Neural cell (in vitro differentiated cells): ENCODE measurements around the gene SLC13A3. TPM values are rescaled to one million over a fixed set of nuclear protein-coding genes. Genes with fewer than 3 reads are reported as not detected.

Experiments used
- H2AFZ ChIP-seq: fragments of 200-600, 300-800 bp; sonication (generic), shearing (Covaris generic); 2 replicates; pipeline ENCODE4 v1.6.0; 2014; ENCODE audit warnings: low read depth, mild to moderate bottlenecking, antibody characterized with exemption, low read length, moderate library complexity
- H3F3A ChIP-seq: fragments of 200-600 bp; shearing (Covaris generic); 2 replicates; pipeline ENCODE4 v1.6.1; 2016; ENCODE audit warnings: mild to moderate bottlenecking, moderate library complexity, mixed read lengths, antibody characterized with exemption, low read length; ENCODE audit not compliant: insufficient read depth, poor library complexity, severe bottlenecking
- H3K27ac ChIP-seq: fragments of 200-600, 300-800 bp; sonication (generic), shearing (Covaris generic); 2 replicates; pipeline ENCODE4 v1.5.1; 2014; ENCODE audit warnings: mild to moderate bottlenecking, low read length, moderate library complexity
- H3K27me3 ChIP-seq: fragments of 300-800, 200-600 bp; sonication (generic), shearing (Covaris generic); 2 replicates; pipeline ENCODE4 v1.6.0; 2014; ENCODE audit warnings: mild to moderate bottlenecking, low read depth, low read length, moderate library complexity; ENCODE audit not compliant: insufficient read depth
- H3K36me3 ChIP-seq: fragments of 300-800, 200-600 bp; sonication (generic), shearing (Covaris generic); 2 replicates; pipeline ENCODE4 v1.5.1; 2014; ENCODE audit warnings: mild to moderate bottlenecking, antibody characterized with exemption, low read length, moderate library complexity; ENCODE audit not compliant: insufficient read depth
- H3K4me2 ChIP-seq: fragments of 300-800, 200-600 bp; sonication (generic), shearing (Covaris generic); 2 replicates; pipeline ENCODE4 v1.6.0; 2014; ENCODE audit warnings: mild to moderate bottlenecking, low read length
- H3K4me3 ChIP-seq: fragments of 300-800, 200-600 bp; sonication (generic), shearing (Covaris generic); 2 replicates; pipeline ENCODE4 v1.5.1; 2014; ENCODE audit warnings: mild to moderate bottlenecking, low read length, moderate library complexity
- H3K79me2 ChIP-seq: fragments of 200-600 bp; shearing (Covaris generic); replicated peaks from 2 replicates; pipeline ENCODE4 v1.6.0; 2014; ENCODE audit warnings: mild to moderate bottlenecking, low read length, moderate library complexity; ENCODE audit not compliant: insufficient read depth
- H3K9ac ChIP-seq: fragments of 300-800, 200-600 bp; sonication (generic), shearing (Covaris generic); 2 replicates; pipeline ENCODE4 v1.6.1; 2016; ENCODE audit warnings: mild to moderate bottlenecking, low read length, mixed read lengths
- H3K9me2 ChIP-seq: fragments of 200-600 bp; shearing (Covaris generic); 2 replicates; pipeline ENCODE4 v1.6.1; 2016; ENCODE audit warnings: mild to moderate bottlenecking, low read length, mixed read lengths; ENCODE audit not compliant: insufficient read depth
- H3K9me3 ChIP-seq: fragments of 200-600, 300-800 bp; sonication (generic), shearing (Covaris generic); 2 replicates; pipeline ENCODE4 v1.6.1; 2016; ENCODE audit warnings: mild to moderate bottlenecking, mixed run types, low read length, moderate library complexity, mixed read lengths
- H4K20me1 ChIP-seq: fragments of 200-600 bp; shearing (Covaris generic); 2 replicates; pipeline ENCODE4 v1.6.1; 2016; ENCODE audit warnings: mild to moderate bottlenecking, mixed run types; ENCODE audit not compliant: insufficient read depth
- CTCF ChIP-seq: fragments of 450-650 bp; IDR thresholded peaks from 2 replicates; pipeline ENCODE4 v1.5.1; 2014; ENCODE audit warnings: antibody characterized with exemption, mild to moderate bottlenecking, moderate library complexity; ENCODE audit not compliant: poor library complexity, severe bottlenecking
- EP300 ChIP-seq: fragments of 450-650 bp; conservative IDR thresholded peaks from 2 replicates; pipeline ENCODE4 v1.6.1; 2014; ENCODE audit warnings: antibody characterized with exemption, mild to moderate bottlenecking, moderate library complexity; ENCODE audit not compliant: poor library complexity, severe bottlenecking
- EZH2 ChIP-seq: fragments of 200-600, 300-800 bp; shearing (Covaris generic), sonication (generic); IDR thresholded peaks from 2 replicates; pipeline ENCODE4 v1.6.1; 2014; ENCODE audit warnings: antibody characterized with exemption, low read length, borderline replicate concordance, mild to moderate bottlenecking; ENCODE audit not compliant: insufficient read depth, poor library complexity, severe bottlenecking
- MXI1 ChIP-seq: fragments of 450-650 bp; conservative IDR thresholded peaks from 2 replicates; pipeline ENCODE4 v1.6.1; 2014; ENCODE audit warnings: antibody characterized with exemption, mild to moderate bottlenecking; ENCODE audit not compliant: poor library complexity, severe bottlenecking
- POLR2AphosphoS5 ChIP-seq: IDR thresholded peaks from 2 replicates; pipeline ENCODE4 v1.6.1; 2012
- RAD21 ChIP-seq: fragments of 450-650 bp; conservative IDR thresholded peaks from 2 replicates; pipeline ENCODE4 v1.6.1; 2014; ENCODE audit warnings: antibody characterized with exemption, mild to moderate bottlenecking, moderate library complexity
- SMC3 ChIP-seq: fragments of 450-650 bp; conservative IDR thresholded peaks from 2 replicates; pipeline ENCODE4 v1.6.1; 2014; ENCODE audit warnings: antibody characterized with exemption, mild to moderate bottlenecking, moderate library complexity; ENCODE audit not compliant: poor library complexity
- TAF1 ChIP-seq: IDR thresholded peaks from 2 replicates; pipeline ENCODE4 v1.6.1; 2012; ENCODE audit warnings: low read depth
- polyA plus RNA-seq: library from polyadenylated mRNA; depleted of rRNA; stranded (reverse); fragments of >200 nt; gene quantifications from 2 replicates; pipeline ENCODE4 v1.2.3, GENCODE V29; 2014
- TF ChIP-seq, protein P1 (sequence below): IDR thresholded peaks from 2 replicates; pipeline ENCODE4 v1.6.1; 2012; ENCODE audit warnings: borderline replicate concordance

The SLC13A3 gene
- polyA plus RNA-seq, 1 donor from 2014 or later, result 5.5 TPM

DNA sequence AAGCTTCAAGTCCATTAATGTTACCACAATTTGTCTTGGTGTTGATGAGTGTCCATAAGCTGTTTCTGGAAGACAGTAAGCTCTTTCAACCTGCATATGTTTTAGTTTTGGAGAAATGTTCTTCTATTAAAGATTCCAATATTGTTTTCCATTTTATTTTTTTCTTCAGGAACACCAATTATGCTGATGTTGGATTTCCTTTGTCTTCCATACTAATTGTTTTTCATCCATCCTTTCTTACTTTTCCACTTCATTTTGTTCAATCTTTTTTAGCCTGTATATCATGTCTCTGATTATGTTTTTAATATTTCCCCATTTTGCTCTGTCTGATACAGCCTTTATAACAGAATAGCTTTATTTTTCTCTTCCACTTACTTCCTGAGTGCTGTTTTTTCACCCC, 21.9 kb downstream of the SLC13A3 start:
- TF ChIP-seq EZH2 (no peak), TAF1 (no peak), EP300 (no peak)
- no peak overlapping the region for H2AFZ ChIP-seq
- H3F3A ChIP-seq, result no peaks in the 10 kb centered on the region
- no peak overlapping the region for H3K27ac ChIP-seq
- H3K9me3 ChIP-seq, result no peaks in the 10 kb centered on the region
- no peak overlapping the region for H3K9ac ChIP-seq
- no peaks in the 10 kb centered on the region for H3K9me2 ChIP-seq
- H3K4me2 ChIP-seq, result no peak overlapping the region
- H3K79me2 ChIP-seq, result no peaks in the 10 kb centered on the region
- H3K36me3 ChIP-seq, result no peaks in the 10 kb centered on the region
- H3K4me3 ChIP-seq, result no peak overlapping the region
- H4K20me1 ChIP-seq, result no peaks in the 10 kb centered on the region
- no peaks in the 10 kb centered on the region for H3K27me3 ChIP-seq

- no peak overlapping the region for H3K27ac ChIP-seq
- no peak overlapping the region for H2AFZ ChIP-seq
- no peaks in the 10 kb centered on the region for H3K9me3 ChIP-seq
- no peaks in the 10 kb centered on the region for H4K20me1 ChIP-seq
- no peaks in the 10 kb centered on the region for H3K36me3 ChIP-seq
- no peaks in the 10 kb centered on the region for H3K79me2 ChIP-seq
- H3K9ac ChIP-seq, result no peak overlapping the region
- no peak overlapping the region for H3K4me2 ChIP-seq
- no peaks in the 10 kb centered on the region for H3K9me2 ChIP-seq
- H3K27me3 ChIP-seq, result no peaks in the 10 kb centered on the region
- no peak overlapping the region for H3K4me3 ChIP-seq
- TF ChIP-seq SMC3 (no peak), TAF1 (no peak), EP300 (no peak), MXI1 (no peak), POLR2AphosphoS5 (no peak), EZH2 (no peak), CTCF (no peak), RAD21 (no peak)
- TF ChIP-seq, protein P1, sequence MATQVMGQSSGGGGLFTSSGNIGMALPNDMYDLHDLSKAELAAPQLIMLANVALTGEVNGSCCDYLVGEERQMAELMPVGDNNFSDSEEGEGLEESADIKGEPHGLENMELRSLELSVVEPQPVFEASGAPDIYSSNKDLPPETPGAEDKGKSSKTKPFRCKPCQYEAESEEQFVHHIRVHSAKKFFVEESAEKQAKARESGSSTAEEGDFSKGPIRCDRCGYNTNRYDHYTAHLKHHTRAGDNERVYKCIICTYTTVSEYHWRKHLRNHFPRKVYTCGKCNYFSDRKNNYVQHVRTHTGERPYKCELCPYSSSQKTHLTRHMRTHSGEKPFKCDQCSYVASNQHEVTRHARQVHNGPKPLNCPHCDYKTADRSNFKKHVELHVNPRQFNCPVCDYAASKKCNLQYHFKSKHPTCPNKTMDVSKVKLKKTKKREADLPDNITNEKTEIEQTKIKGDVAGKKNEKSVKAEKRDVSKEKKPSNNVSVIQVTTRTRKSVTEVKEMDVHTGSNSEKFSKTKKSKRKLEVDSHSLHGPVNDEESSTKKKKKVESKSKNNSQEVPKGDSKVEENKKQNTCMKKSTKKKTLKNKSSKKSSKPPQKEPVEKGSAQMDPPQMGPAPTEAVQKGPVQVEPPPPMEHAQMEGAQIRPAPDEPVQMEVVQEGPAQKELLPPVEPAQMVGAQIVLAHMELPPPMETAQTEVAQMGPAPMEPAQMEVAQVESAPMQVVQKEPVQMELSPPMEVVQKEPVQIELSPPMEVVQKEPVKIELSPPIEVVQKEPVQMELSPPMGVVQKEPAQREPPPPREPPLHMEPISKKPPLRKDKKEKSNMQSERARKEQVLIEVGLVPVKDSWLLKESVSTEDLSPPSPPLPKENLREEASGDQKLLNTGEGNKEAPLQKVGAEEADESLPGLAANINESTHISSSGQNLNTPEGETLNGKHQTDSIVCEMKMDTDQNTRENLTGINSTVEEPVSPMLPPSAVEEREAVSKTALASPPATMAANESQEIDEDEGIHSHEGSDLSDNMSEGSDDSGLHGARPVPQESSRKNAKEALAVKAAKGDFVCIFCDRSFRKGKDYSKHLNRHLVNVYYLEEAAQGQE, result no peak
- no peaks in the 10 kb centered on the region for H3F3A ChIP-seq
These were observed 24.0 kb downstream of the SLC13A3 start for GRCh38 chr20:46627234-46627633.

DNA sequence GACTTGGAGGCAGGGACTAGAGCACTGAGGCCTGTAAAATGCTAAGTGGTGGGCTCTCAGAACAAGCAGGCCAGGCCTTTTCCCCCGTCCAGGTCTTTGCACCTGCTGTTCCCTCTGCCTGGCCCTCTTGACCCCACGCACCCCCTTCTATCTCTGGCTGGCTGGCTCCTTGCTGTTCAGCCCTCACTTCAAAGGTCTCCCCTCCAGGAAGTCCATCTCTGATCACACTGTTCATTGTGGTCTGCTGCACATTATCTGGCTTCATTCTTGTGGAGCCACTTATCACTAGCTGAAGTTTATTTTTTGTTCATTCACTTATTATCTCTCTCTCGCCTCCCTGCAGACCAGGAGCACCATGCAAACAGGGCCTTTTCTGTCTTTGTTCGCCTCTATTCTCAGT, 24.5 kb downstream of the SLC13A3 start:
- H3K79me2 ChIP-seq, result no peaks in the 10 kb centered on the region
- no peak overlapping the region for H3K4me2 ChIP-seq
- H2AFZ ChIP-seq, result no peak overlapping the region
- H3K27ac ChIP-seq, result no peak overlapping the region
- no peaks in the 10 kb centered on the region for H3K9me3 ChIP-seq
- H3F3A ChIP-seq, result no peaks in the 10 kb centered on the region
- no peaks in the 10 kb centered on the region for H3K27me3 ChIP-seq
- TF ChIP-seq RAD21 (no peak), EP300 (no peak), EZH2 (no peak), CTCF (no peak), TAF1 (no peak), POLR2AphosphoS5 (no peak), MXI1 (no peak), SMC3 (no peak)
- TF ChIP-seq, protein P1, result no peak
- H3K9ac ChIP-seq, result no peak overlapping the region
- no peak overlapping the region for H3K4me3 ChIP-seq
- H4K20me1 ChIP-seq, result no peaks in the 10 kb centered on the region
- no peaks in the 10 kb centered on the region for H3K9me2 ChIP-seq
- no peaks in the 10 kb centered on the region for H3K36me3 ChIP-seq
